Heart right ventricle (tissue), 16 donors: ENCODE measurements around the gene PPP2R3B. TPM values are rescaled to one million over a fixed set of nuclear protein-coding genes. Genes with fewer than 3 reads are reported as not detected.
"Not testable (repeated sequence)": the region's sequence is repeated elsewhere in the genome, so short reads cannot be mapped to it uniquely, and the experiment has no call there.

Experiments used
- ATAC-seq, 8 donors: fragments of 200-7000 bp; cut with Tn5 transposase; one replicate each; pipeline ENCODE4 v1.9.1; 2020; ENCODE audit warnings: mild to moderate bottlenecking in 8 of 8, moderate library complexity in 8 of 8, moderate number of reproducible peaks in 1 of 8
- DNase-seq, 2 donors: peaks; one replicate each; pipeline ENCODE4 v3.0.0-alpha.2; 2020
- H3K27ac ChIP-seq, 10 donors: fragments of 200-600 bp; sonication (generic) in 2 of 10; one replicate each; pipeline versions ENCODE4 v1.5.0 to v1.8.0; 2020 to 2022; ENCODE audit warnings: mild to moderate bottlenecking in 3 of 10
- H3K27me3 ChIP-seq, 7 donors: fragments of 200-600 bp; one replicate each; pipeline ENCODE4 v1.8.0; 2021 to 2022; ENCODE audit warnings: mild to moderate bottlenecking in 2 of 7
- H3K36me3 ChIP-seq, 9 donors: fragments of 200-600 bp; sonication (generic) in 1 of 9; one replicate each; pipeline versions ENCODE4 v1.5.0 to v1.8.0; 2020 to 2022; ENCODE audit warnings: mild to moderate bottlenecking in 2 of 9
- H3K4me1 ChIP-seq, 9 donors: fragments of 200-600 bp; sonication (generic) in 1 of 9; one replicate each; pipeline versions ENCODE4 v1.5.0 to v1.8.0; 2020 to 2022; ENCODE audit warnings: mild to moderate bottlenecking in 4 of 9
- H3K4me3 ChIP-seq, 10 donors: fragments of 200-600 bp; sonication (generic) in 2 of 10; one replicate each; pipeline versions ENCODE4 v1.5.0 to v1.8.0; 2020 to 2022; ENCODE audit warnings: mild to moderate bottlenecking in 7 of 10, moderate library complexity in 2 of 10
- H3K9me3 ChIP-seq, 11 donors: fragments of 200-600 bp in 10 of 11; sonication (generic) in 2 of 11; one replicate each; pipeline versions ENCODE4 v1.5.0 to v1.8.0; 2013 to 2022; ENCODE audit warnings: mild to moderate bottlenecking in 2 of 11, control low read depth in 1 of 11, moderate library complexity in 1 of 11
- CTCF ChIP-seq, 9 donors: fragments of 200-600 bp; sonication (generic) in 2 of 9; IDR thresholded peaks; one replicate each; pipeline versions ENCODE4 v1.5.0 to v1.8.0; 2021 to 2022; ENCODE audit warnings: antibody characterized with exemption in 9 of 9, mild to moderate bottlenecking in 5 of 9, moderate library complexity in 1 of 9
- WGBS, 2 donors: extraction: QIAGEN DNeasy Blood & Tissue Kit; methylation state at CpG; one replicate each; pipeline ENCODE4 v1.1.7; 2013; ENCODE audit warnings: inconsistent platforms in 1 of 2; 5-methylcytosine and 5-hydroxymethylcytosine counted together
- intact Hi-C, 10 donors: fragments of 100-400 bp; cut with DNase I; formaldehyde crosslinking; loops; one replicate each; pipeline versions ENCODE4 v1.11.1 to v1.14.2; 2022
- polyA plus RNA-seq, 2 donors: library from polyadenylated mRNA; stranded (reverse); fragments of 200-250 nt; gene quantifications; one replicate each; pipeline ENCODE4 v1.2.3, GENCODE V29; 2013
- total RNA-seq, 10 donors: library from RNA; stranded (reverse); fragmentation: NEBNext Ultra II Directional in 3 of 10; extraction: Animal tissue kit (Norgen Biotek cat#: 25700) in 3 of 10; gene quantifications; one replicate each; pipeline versions ENCODE4 v1.2.1 to v1.2.4, GENCODE V29; 2021 to 2023
- donor health status: Arrhythmogenic right ventricular cardiomyopathy.
- donor health status: ischemic (EF 13 %, LVEDD 7.1; RV severe dilation, severe dysfunction).
- donor health status: healthy with polysubstance abuse.
- donor health status: DM: no; HTN: yes; CAD: no.
- donor health status: DM: no; HTN: no; CAD: no.
- donor health status: ischemic (EF 25% LVEDD 6.9; RV normal size, moderate dysfunction).
- donor health status: ischemic (EF 25% LVEDD 5.7; RV mildly dilated, moderate dysfunction).
- donor health status: healthy.
- donor health status: DM: yes; HTN: yes; CAD: no.
- donor health status: Ischemic cardiomyopathy.
- donor health status: ischemic (EF 35%, LVEDD 5.7; RV mildly dilated, moderate dysfunction).
- donor health status: nonischemic (EF 11% LVEDD 7.7; RV severe dilation, severe dysfunction).
- donor health status: DM: yes; HTN: yes; CAD: no.
- donor health status: PGD.
- donor health status: ischemic (EF 29% LVEDD 5.4; RV normal size, mild dysfunction).
- donor health status: nonischemic (EF 23%, LVEDD 6.1; RV moderate dilation, normal function).

The PPP2R3B gene
- total and polyA plus RNA-seq, 12 donors = 73.9 to 362 (median 128) TPM

GRCh38 chrX:331151-331824, 55.4 kb downstream of the PPP2R3B start:
- ATAC-seq (peak; percentile 30 to 62 (median 37)), DNase-seq (no peak)
- no peak for TF ChIP-seq CTCF (IDR thresholded peaks at IDR 0.05)
- Histone ChIP-seq H3K36me3 (peaks cover 0 to 34% (median 11%) of the 10 kb centered on the region in 9 donors), H3K4me3 (peak overlapping the region in 6 of 10 donors; percentile 21 to 41 (median 30)), H3K27ac (peak overlapping the region in 1 of 10 donors; percentile 45), H3K4me1 (peaks cover 0 to 15% (median 11%) of the 10 kb centered on the region in 9 donors), H3K9me3 (no peaks in the 10 kb centered on the region), H3K27me3 (peaks cover 0 to 29% (median 10%) of the 10 kb centered on the region in 7 donors)
- 2 to 11% methylated on average over 50 to 51 of the region's 51 CpGs for WGBS, 2 donors
- intact Hi-C loops = no loop called here

- ATAC-seq (peak in 4 of 8 donors; percentile 6 to 21 (median 12)), DNase-seq (no peak)
- TF ChIP-seq CTCF (IDR thresholded peaks at IDR 0.05) = no peak
- H3K4me1 ChIP-seq = peaks cover 0 to 15% (median 11%) of the 10 kb centered on the region in 9 donors
- H3K9me3 ChIP-seq = no peaks in the 10 kb centered on the region
- WGBS, 2 donors = 16 to 20% methylated on average over 25 to 28 of the region's 28 CpGs
- peaks cover 0 to 29% (median 6%) of the 10 kb centered on the region in 9 donors for H3K36me3 ChIP-seq
- intact Hi-C loops = no loop called here
- H3K4me3 ChIP-seq = peak overlapping the region in 6 of 10 donors; percentile 21 to 41 (median 30)
- H3K27ac ChIP-seq = peak overlapping the region in 1 of 10 donors; percentile 45
- H3K27me3 ChIP-seq = peaks cover 0 to 32% (median 10%) of the 10 kb centered on the region in 7 donors
These were observed 56.0 kb downstream of the PPP2R3B start for GRCh38 chrX:330726-331150.

- 72 to 78% methylated on average over 27 to 29 of the region's 29 CpGs for WGBS, 2 donors
- Histone ChIP-seq H3K4me1 (peaks cover 0 to 15% (median 11%) of the 10 kb centered on the region in 9 donors), H3K36me3 (peaks cover 0 to 24% (median 6%) of the 10 kb centered on the region in 9 donors), H3K27me3 (peaks cover 0 to 37% (median 10%) of the 10 kb centered on the region in 7 donors)
- H3K27ac ChIP-seq, intact Hi-C loops, H3K4me3 ChIP-seq, H3K9me3 ChIP-seq, DNase-seq: not testable (repeated sequence)
- peak in 1 of 8 donors; percentile 8 for ATAC-seq
These were observed 56.5 kb downstream of the PPP2R3B start for GRCh38 chrX:330141-330725.

GRCh38 chrX:329291-329910, 57.3 kb downstream of the PPP2R3B start:
- DNase-seq = no peak
- Histone ChIP-seq H3K36me3 (peaks cover 0 to 20% (median 6%) of the 10 kb centered on the region in 9 donors), H3K27ac (no peak overlapping the region), H3K27me3 (peaks cover 0 to 40% (median 10%) of the 10 kb centered on the region in 7 donors), H3K4me3 (no peak overlapping the region), H3K4me1 (peaks cover 0 to 15% (median 11%) of the 10 kb centered on the region in 9 donors), H3K9me3 (no peaks in the 10 kb centered on the region)
- TF ChIP-seq CTCF (IDR thresholded peaks at IDR 0.05) = no peak
- 82 to 93% methylated on average over 14 to 18 of the region's 23 CpGs for WGBS, 2 donors
- intact Hi-C loops = no loop called here
- ATAC-seq = no peak
